Lung (tissue), 12 donors: ENCODE data around the gene CAMK1D. TPM values are rescaled to one million over a fixed set of nuclear protein-coding genes. Genes with fewer than 3 reads are reported as not detected.

Experiments used
- ATAC-seq: fragments of 200-7000 bp; cut with Tn5 transposase; one replicate; pipeline ENCODE4 v1.9.1; 2020; ENCODE audit warnings: moderate number of reproducible peaks; ENCODE audit not compliant: insufficient read depth, low FRiP score
- DNase-seq, 3 donors: peaks; one replicate each; pipeline ENCODE4 v3.0.0-alpha.2; 2013 to 2017
- H3K27ac ChIP-seq, 2 donors: one replicate each; pipeline ENCODE4 v1.5.1; 2013; ENCODE audit warnings: mild to moderate bottlenecking in 2 of 2, moderate library complexity in 2 of 2, control low read depth in 1 of 2, inconsistent platforms in 1 of 2, low read depth in 1 of 2, low read length in 1 of 2
- H3K27me3 ChIP-seq, 3 donors: one replicate each; pipeline ENCODE4 v1.5.1; 2013; ENCODE audit warnings: low read length in 2 of 3; ENCODE audit not compliant: control insufficient read depth in 3 of 3, insufficient read depth in 3 of 3
- H3K36me3 ChIP-seq, 4 donors: one replicate each; pipeline ENCODE4 v1.5.1; 2013; ENCODE audit warnings: low read length in 4 of 4, mild to moderate bottlenecking in 1 of 4, moderate library complexity in 1 of 4; ENCODE audit not compliant: control insufficient read depth in 4 of 4, insufficient read depth in 4 of 4
- H3K4me1 ChIP-seq, 5 donors: one replicate each; pipeline ENCODE4 v1.5.1; 2013; ENCODE audit warnings: low read length in 5 of 5, mild to moderate bottlenecking in 2 of 5, moderate library complexity in 1 of 5; ENCODE audit not compliant: control insufficient read depth in 5 of 5, insufficient read depth in 5 of 5
- H3K4me3 ChIP-seq: one replicate; pipeline ENCODE4 v1.5.1; 2013; ENCODE audit warnings: mild to moderate bottlenecking, control low read depth, moderate library complexity
- H3K9ac ChIP-seq, 2 donors: one replicate each; pipeline ENCODE4 v1.5.1; 2013; ENCODE audit warnings: low read length in 2 of 2, control low read depth in 1 of 2; ENCODE audit not compliant: insufficient read depth in 1 of 2
- H3K9me3 ChIP-seq, 4 donors: one replicate each; pipeline ENCODE4 v1.5.1; 2013; ENCODE audit warnings: low read length in 3 of 4, mild to moderate bottlenecking in 1 of 4, moderate library complexity in 1 of 4; ENCODE audit not compliant: control insufficient read depth in 4 of 4, insufficient read depth in 3 of 4
- WGBS, 2 donors: extraction: QIAGEN DNeasy Blood & Tissue Kit; methylation state at CpG; one replicate each; pipeline ENCODE4 v1.1.7; 2013; 5-methylcytosine and 5-hydroxymethylcytosine counted together
- polyA plus RNA-seq, 2 donors: library from polyadenylated mRNA; stranded (reverse); fragments of 200-250 nt; gene quantifications; one replicate each; pipeline ENCODE4 v1.2.1, GENCODE V29; 2013
- total RNA-seq, 2 donors: library from RNA; depleted of rRNA in 1 of 2; stranded (reverse); fragments of >200 nt in 1 of 2; gene quantifications; one replicate each; pipeline ENCODE4 v1.2.1, GENCODE V29; 2014 to 2021
- TF ChIP-seq, protein P1 (sequence below): IDR thresholded peaks from 2 replicates; pipeline ENCODE4 v1.5.1; 2012; ENCODE audit warnings: mild to moderate bottlenecking; ENCODE audit errors: control extremely low read depth, extremely low read depth
- donor health status: control.
- donor health status: control.
- donor health status: Bipolar disorder and iron deficiency.
- donor health status: healthy.
- donor health status: DM: yes; HTN: yes; CAD: no.

Gene CAMK1D
- total and polyA plus RNA-seq, 4 donors: 3.2 to 37.4 (median 7.0) TPM

DNA sequence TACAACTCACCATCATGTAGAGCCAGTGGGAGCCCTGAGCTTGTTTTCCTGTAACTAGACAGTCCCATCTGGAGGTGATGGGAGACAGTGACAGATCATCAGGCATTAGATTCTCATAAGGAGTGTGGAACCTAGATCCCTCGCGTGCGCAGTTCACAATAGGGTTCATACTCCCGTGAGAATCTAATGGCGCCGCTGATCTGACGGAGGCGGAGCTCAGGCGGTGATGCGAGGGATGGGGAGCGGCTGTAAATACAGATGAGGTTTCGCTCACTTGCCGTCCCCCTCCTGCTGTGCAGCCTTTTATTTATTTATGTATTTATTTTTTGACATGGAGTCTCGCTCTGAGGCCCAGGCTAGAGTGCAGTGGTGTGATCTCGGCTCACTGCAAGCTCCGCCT lies 139.3 kb downstream of the CAMK1D start:
- TF ChIP-seq, protein P1, sequence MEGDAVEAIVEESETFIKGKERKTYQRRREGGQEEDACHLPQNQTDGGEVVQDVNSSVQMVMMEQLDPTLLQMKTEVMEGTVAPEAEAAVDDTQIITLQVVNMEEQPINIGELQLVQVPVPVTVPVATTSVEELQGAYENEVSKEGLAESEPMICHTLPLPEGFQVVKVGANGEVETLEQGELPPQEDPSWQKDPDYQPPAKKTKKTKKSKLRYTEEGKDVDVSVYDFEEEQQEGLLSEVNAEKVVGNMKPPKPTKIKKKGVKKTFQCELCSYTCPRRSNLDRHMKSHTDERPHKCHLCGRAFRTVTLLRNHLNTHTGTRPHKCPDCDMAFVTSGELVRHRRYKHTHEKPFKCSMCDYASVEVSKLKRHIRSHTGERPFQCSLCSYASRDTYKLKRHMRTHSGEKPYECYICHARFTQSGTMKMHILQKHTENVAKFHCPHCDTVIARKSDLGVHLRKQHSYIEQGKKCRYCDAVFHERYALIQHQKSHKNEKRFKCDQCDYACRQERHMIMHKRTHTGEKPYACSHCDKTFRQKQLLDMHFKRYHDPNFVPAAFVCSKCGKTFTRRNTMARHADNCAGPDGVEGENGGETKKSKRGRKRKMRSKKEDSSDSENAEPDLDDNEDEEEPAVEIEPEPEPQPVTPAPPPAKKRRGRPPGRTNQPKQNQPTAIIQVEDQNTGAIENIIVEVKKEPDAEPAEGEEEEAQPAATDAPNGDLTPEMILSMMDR: no peak
- WGBS, 2 donors: 93 to 96% methylated on average over 16 of the region's 16 CpGs
- no peak overlapping the region for H3K9ac ChIP-seq
- ATAC-seq: no peak
- no peaks in the 10 kb centered on the region for H3K36me3 ChIP-seq
- H3K27me3 ChIP-seq: peaks cover 0 to 44% (median 0%) of the 10 kb centered on the region in 3 donors
- H3K9me3 ChIP-seq: no peaks in the 10 kb centered on the region
- no peak for DNase-seq
- H3K27ac ChIP-seq: no peak overlapping the region
- peaks cover 0 to 9% (median 5%) of the 10 kb centered on the region in 5 donors for H3K4me1 ChIP-seq
- H3K4me3 ChIP-seq: no peak overlapping the region

DNA sequence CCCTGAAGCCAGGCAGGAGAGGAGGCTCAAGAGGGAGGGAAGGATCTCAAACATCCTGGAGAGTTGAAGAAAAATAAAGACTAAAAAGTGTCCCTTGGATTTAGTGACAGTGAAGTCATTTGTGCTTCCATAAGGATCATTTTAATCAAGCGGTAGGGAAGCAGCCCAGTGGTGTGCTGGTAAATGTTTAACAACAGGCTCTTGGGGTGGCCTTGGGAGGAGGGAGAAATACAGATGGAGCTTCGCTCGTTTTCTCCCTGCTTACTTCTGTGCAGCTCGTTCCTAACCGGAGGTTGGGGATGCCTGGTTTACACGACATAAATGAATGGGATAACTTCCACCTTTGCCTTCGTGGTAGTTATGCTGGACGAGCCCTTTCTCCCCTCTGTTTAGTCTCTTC lies 140.0 kb downstream of the CAMK1D start:
- no peak for ATAC-seq
- Histone ChIP-seq H3K27me3 (peaks cover 0 to 49% (median 0%) of the 10 kb centered on the region in 3 donors), H3K9ac (no peak overlapping the region), H3K9me3 (no peaks in the 10 kb centered on the region), H3K27ac (no peak overlapping the region), H3K4me3 (no peak overlapping the region), H3K36me3 (no peaks in the 10 kb centered on the region), H3K4me1 (peaks cover 0 to 9% (median 4%) of the 10 kb centered on the region in 5 donors)
- DNase-seq: no peak
- 72 to 81% methylated on average over 8 of the region's 8 CpGs for WGBS, 2 donors
- TF ChIP-seq, protein P1: no peak

DNA sequence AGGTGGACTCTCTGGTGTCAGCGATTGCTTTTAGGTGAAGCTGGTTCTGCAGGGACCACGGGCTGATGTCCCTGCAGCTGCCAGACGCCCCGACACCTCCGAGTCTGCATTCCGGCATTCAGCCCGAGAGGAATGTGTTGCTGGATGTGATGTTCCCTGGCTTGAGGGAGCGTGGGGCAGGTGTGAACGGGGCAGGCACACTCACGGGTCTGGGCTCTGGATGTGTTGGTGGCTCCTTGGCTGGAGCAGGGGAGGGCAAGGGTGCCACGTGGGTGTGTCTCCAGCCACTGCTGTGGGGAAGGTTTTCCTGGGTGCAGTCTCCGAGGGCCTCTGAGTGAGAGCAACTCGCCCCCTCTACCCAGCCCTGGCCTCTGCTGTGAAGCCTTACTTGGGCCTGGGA lies 140.5 kb downstream of the CAMK1D start:
- H3K36me3 ChIP-seq: no peaks in the 10 kb centered on the region
- H3K4me1 ChIP-seq: peaks cover 0 to 9% (median 3%) of the 10 kb centered on the region in 5 donors
- DNase-seq (no peak), ATAC-seq (no peak)
- 69 to 75% methylated on average over 13 of the region's 13 CpGs for WGBS, 2 donors
- H3K9me3 ChIP-seq: no peaks in the 10 kb centered on the region
- H3K27ac ChIP-seq: no peak overlapping the region
- no peak overlapping the region for H3K4me3 ChIP-seq
- TF ChIP-seq, protein P1: no peak
- H3K27me3 ChIP-seq: peaks cover 0 to 49% (median 0%) of the 10 kb centered on the region in 3 donors
- H3K9ac ChIP-seq: no peak overlapping the region

DNA sequence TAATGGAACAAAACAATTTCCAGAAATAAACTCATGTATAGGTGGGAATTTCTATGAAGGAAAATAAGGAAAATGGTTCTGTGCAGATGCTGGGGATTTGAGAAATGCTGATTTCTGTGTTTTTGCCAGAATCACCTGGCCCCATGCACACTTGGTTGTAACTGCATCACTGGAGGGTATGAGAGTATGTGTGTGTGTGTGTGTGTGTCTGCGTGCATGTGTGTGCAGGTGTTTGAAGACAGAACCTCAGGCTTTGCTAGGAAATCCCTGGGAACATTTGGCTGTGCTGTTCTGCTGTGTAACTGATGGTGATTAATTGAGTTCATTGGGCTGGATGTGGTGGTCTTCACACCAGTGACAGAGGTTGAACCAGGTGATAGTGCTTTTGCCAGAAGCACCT lies 141.6 kb downstream of the CAMK1D start:
- no peak overlapping the region for H3K4me3 ChIP-seq
- H3K36me3 ChIP-seq: no peaks in the 10 kb centered on the region
- peaks cover 0 to 1% (median 0%) of the 10 kb centered on the region in 5 donors for H3K4me1 ChIP-seq
- no peak for ATAC-seq
- H3K27ac ChIP-seq: no peak overlapping the region
- no peaks in the 10 kb centered on the region for H3K9me3 ChIP-seq
- no peak for DNase-seq
- WGBS, 2 donors: 78 to 100% methylated on average over 1 of the region's 1 CpG
- TF ChIP-seq, protein P1: no peak
- H3K9ac ChIP-seq: no peak overlapping the region
- H3K27me3 ChIP-seq: peaks cover 0 to 49% (median 0%) of the 10 kb centered on the region in 3 donors
